Brain microvascular endothelial cell (primary cell): ENCODE results near the gene TMPRSS15.

Source experiments
- DNase-seq: peaks from one replicate; pipeline ENCODE4 v3.0.0-alpha.2; 2020
- H3K27ac ChIP-seq: fragments of 250-450 bp; sonication (Bioruptor Pico); 2 replicates; pipeline ENCODE4 v1.5.1; 2020; ENCODE audit warnings: mild to moderate bottlenecking, moderate library complexity
- H3K27me3 ChIP-seq: fragments of 250-450 bp; sonication (Bioruptor Pico); replicated peaks from 2 replicates; pipeline ENCODE4 v1.5.1; 2020; ENCODE audit warnings: mild to moderate bottlenecking
- H3K36me3 ChIP-seq: fragments of 250-450 bp; sonication (Bioruptor Pico); replicated peaks from 2 replicates; pipeline ENCODE4 v1.5.1; 2020; ENCODE audit warnings: mild to moderate bottlenecking
- H3K4me3 ChIP-seq: 2 replicates; pipeline ENCODE4 v1.5.1; 2011; ENCODE audit warnings: low read depth, mild to moderate bottlenecking, control low read depth, low read length, moderate library complexity
- in situ Hi-C: cut with HindIII; loops from 2 replicates; pipeline ENCODE4 v1.10.0; 2017; ENCODE audit warnings: low sequenced_read_pairs, low pct_ligation_motif_present
- TF ChIP-seq, protein P1 (sequence below): IDR thresholded peaks from 2 replicates; pipeline ENCODE4 v1.5.1; 2011; ENCODE audit warnings: low read depth, mild to moderate bottlenecking, moderate library complexity, low read length, control low read depth, inconsistent platforms; ENCODE audit errors: missing control alignments

TMPRSS15 gene

DNA sequence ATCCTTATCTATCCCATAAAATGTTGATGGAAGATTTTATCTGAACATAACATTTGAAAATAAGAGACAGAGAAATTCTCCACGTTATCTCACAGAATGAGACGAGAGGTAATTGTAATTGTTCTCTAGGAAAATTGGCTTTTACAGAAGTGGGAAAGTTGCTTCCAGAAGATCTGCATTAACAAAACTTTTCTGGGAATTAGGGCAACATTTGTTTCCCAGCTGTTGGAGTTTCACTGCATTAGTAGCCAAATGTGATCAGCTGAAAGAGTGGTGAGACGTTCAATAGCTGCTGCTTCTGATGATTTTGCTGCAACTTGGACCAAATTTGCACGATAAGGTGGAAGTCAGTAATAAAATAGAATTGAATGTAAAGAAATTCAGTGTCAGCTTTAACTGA is 151.3 kb downstream of the TMPRSS15 start:
- in situ Hi-C loops, result no loop called here
- TF ChIP-seq, protein P1, sequence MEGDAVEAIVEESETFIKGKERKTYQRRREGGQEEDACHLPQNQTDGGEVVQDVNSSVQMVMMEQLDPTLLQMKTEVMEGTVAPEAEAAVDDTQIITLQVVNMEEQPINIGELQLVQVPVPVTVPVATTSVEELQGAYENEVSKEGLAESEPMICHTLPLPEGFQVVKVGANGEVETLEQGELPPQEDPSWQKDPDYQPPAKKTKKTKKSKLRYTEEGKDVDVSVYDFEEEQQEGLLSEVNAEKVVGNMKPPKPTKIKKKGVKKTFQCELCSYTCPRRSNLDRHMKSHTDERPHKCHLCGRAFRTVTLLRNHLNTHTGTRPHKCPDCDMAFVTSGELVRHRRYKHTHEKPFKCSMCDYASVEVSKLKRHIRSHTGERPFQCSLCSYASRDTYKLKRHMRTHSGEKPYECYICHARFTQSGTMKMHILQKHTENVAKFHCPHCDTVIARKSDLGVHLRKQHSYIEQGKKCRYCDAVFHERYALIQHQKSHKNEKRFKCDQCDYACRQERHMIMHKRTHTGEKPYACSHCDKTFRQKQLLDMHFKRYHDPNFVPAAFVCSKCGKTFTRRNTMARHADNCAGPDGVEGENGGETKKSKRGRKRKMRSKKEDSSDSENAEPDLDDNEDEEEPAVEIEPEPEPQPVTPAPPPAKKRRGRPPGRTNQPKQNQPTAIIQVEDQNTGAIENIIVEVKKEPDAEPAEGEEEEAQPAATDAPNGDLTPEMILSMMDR, result no peak
- no peak for DNase-seq
- Histone ChIP-seq H3K4me3 (no peak overlapping the region), H3K27me3 (no peaks in the 10 kb centered on the region), H3K36me3 (no peaks in the 10 kb centered on the region), H3K27ac (no peak overlapping the region)

DNA sequence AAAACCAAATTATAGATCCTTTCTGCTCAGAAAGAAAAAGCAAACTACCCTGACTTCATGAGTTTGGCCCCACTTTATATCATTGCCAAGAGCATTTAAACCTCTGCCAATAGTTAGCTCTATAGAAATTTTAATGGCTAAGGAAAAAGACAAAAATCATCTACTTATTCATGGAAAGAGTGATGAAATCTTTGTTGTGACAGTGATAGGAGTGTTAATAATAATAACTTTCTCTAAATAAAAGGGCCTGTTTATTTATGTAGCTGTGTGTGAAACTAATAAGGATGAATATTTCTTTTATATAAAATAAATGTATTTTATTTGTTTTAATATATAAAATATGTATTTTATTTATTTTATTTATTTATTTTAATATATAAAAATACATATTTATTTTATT is 152.5 kb downstream of the TMPRSS15 start:
- no peak overlapping the region for H3K27ac ChIP-seq
- no peak overlapping the region for H3K4me3 ChIP-seq
- H3K27me3 ChIP-seq, result no peaks in the 10 kb centered on the region
- in situ Hi-C loops, result no loop called here
- TF ChIP-seq, protein P1, result no peak
- no peak for DNase-seq
- H3K36me3 ChIP-seq, result no peaks in the 10 kb centered on the region

DNA sequence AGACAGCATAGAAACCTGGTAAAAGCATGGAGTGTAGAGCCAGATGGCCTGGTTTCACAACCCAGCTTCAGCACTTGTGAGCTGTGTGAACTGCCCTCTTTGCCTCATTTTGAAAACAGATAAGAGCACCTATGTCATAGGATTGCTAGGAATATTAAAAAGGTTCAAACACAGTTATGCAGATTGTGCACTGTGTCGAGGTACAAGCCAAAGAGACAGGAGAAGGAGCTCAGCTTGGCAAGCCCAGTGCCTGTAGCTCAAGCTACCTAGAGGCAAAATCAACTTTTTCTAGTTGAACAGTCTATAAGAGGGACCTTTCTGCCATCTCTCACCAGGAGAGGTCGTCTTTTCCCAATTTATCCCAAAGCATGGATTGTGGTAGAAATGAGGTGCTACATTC is 153.9 kb downstream of the TMPRSS15 start:
- in situ Hi-C loops, result no loop called here
- Histone ChIP-seq H3K4me3 (no peak overlapping the region), H3K27me3 (no peaks in the 10 kb centered on the region), H3K36me3 (no peaks in the 10 kb centered on the region), H3K27ac (no peak overlapping the region)
- DNase-seq, result no peak
- TF ChIP-seq, protein P1, result no peak

DNA sequence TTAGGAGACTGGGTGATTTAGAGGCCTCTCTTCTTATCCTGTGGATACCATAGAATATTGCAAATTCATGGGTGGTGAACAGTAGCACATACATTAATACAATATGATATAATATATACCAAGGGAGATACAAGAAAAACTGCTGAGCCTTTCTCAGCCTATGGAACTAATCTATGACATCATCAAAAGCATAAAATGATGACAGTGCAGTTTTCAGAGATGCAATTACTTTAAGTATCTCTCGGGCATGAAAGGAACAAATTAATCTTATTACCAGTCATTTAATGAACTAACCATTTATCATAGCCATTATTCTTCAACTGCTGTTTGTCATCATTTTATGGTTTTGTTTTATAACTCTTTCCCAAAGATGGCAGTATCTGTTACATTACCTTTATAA is 155.4 kb downstream of the TMPRSS15 start:
- Histone ChIP-seq H3K36me3 (no peaks in the 10 kb centered on the region), H3K27me3 (no peaks in the 10 kb centered on the region), H3K27ac (no peak overlapping the region), H3K4me3 (no peak overlapping the region)
- in situ Hi-C loops, result no loop called here
- TF ChIP-seq, protein P1, result no peak
- no peak for DNase-seq

DNA sequence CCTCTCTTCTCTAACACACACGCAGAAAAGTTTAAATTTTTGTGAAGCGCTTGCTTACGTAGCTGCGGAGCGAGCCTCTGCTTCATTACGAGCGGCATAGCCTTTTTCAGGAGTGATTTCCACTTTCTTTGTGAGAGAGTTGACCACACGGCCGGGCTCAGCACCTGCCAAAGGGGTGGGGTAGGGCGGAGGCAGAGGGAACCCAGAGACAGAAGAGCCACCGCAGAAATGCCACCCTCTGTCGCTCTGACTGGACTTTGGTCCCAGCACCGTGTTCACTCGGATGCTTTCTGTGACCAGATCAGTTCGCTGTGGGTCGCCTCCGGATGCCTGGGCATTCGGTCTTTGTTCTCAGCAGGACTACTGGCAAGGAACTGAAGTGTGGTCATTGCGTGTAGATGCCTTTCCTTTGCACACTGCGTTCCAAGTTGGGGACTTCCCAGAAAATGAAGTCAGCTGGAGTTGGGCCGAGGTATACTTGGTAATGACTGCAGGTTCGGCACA is 158.1 kb downstream of the TMPRSS15 start:
- TF ChIP-seq, protein P1, result no peak
- H3K36me3 ChIP-seq, result no peaks in the 10 kb centered on the region
- in situ Hi-C loops, result no loop called here
- no peak overlapping the region for H3K27ac ChIP-seq
- H3K4me3 ChIP-seq, result peak overlapping the region; percentile 6
- DNase-seq, result no peak
- H3K27me3 ChIP-seq, result no peaks in the 10 kb centered on the region
